ENCODE results near the gene SRP14.
"Not testable (repeated sequence)": the region's sequence is repeated elsewhere in the genome, so short reads cannot be mapped to it uniquely, and the experiment has no call there.

SRP14 gene

DNA sequence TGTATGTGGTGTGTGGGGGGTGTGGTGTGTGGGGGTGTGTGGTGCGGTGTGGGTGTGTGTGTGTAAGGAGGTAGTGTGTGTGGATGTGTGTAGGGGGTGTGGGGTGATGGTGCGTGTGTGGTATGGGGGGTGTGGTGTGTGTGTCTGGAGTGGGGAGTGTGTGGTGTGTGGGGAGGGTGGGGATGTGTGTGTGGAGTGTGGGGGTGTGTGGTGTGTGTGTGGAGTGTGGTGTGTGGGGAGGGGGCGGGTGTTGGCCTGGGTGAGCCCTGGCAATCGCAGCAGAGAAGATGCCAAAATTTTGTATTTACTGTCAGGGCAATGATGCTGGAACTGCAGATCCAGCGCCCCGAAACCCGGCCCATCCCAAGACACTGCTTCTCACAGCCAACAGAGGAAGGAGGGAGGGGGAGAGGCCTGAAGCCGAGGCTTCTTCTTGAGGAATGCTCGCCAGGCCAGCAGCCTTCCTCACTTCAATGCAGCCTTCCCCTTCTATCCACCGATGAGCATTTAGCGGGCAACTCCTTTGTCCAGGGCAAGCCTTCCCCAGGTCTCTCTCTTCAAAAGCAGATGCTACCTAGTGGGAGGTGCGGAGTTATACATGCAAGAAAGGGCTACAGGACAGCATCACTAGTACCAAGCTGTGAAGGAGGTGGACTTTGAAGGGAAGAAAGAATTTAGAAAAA, 11.9 kb upstream of the SRP14 start:
- no peak for DNase-seq (ENCODE audit: low read depth in 3 of 3)

DNA sequence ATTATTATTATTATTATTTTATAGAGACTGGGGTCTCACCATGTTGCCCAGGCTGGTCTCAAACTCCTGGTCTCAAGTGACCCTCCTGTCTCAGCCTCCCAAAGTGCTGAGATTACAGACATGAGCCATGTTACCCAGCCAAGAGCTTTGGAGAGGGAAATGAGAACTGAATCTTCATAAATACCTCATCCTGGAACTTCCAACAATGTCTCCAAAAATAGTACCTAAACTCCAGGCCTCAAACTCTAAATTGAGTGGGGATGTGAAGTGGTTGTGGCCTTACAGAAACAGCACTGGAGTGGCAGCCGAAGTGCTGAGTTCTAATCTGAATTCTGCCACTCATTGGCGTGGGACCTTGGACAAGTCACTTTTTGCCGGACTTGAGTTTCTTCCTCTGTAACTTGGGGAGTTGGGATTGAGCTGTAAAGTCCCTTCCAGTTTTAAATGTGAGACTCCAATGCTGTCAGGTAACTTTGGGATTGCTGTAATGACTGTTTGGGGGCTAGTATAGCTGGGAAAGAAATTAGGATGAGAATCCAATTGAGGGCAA, 10.0 kb upstream of the SRP14 start:
- DNase-seq (ENCODE audit: low read depth in 3 of 3) = no peak

DNA sequence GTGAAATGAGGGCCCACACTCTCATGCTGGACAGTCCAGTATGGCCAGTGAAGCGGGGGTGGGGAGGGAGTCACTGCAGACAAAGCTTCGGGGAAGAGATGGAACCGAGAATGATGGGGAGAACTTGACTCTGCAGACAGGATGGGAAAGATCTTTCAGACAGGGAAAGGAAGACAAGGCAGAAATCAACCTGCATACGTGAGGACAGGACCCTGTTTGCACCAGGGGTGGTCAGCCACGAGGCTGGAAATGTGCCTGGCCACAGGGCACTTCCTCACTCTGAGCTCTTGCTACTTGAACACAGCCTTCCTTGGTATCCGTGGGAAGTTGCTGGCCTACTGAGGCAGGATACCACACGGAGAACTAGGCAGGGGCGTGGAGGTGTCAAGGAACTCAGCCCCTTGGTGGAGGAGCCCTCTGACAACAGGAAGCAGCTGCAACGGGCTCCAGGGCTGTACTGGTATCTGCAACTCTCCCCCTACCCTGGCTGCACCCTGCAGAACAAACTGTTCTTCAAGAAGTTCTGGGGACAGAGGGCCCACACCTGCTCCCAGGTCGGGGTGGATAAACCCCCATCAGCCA, 9.3 kb upstream of the SRP14 start:
- no peak for DNase-seq (ENCODE audit: low read depth in 3 of 3)

DNA sequence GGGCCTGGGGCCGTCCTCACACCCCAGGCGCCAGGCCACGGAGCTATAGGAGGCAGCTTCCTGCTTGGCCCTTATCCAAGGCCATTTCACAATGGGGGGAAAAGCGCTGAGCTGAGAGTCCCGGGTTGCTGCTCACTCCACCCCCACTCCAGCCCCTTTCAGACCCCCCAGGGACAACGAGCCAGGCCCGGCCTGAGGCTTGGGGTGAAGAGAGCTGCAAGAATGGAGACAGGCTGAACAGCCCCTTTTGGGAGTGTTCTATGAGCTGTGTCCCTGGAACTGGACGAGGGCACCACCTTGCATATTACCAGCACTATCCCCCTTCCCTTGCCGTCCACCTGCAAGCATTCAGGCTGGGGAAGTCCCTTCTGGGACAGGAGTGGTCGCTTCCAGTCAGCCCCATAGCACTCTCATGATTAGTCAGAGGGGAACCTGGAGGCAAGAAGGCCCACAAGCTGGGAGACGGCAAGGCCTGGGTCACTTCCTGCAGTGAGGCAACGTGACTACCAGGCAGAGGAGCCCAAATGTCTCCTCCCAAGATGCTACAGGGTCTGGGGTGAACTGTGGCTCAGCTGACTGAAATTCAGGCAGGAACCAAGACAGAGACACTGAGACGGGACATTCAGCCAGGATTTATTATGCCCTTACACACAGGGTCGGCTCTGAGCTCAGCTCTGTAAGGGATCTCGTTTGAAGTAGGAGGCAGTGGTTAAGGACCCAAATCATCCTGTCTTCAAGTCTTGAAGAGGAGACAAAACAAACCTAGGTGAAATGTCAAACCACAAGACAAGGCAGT, 8.6 kb upstream of the SRP14 start:
- peak in 1 of 3 experiments; percentile 72 for DNase-seq (ENCODE audit: low read depth in 3 of 3)

DNA sequence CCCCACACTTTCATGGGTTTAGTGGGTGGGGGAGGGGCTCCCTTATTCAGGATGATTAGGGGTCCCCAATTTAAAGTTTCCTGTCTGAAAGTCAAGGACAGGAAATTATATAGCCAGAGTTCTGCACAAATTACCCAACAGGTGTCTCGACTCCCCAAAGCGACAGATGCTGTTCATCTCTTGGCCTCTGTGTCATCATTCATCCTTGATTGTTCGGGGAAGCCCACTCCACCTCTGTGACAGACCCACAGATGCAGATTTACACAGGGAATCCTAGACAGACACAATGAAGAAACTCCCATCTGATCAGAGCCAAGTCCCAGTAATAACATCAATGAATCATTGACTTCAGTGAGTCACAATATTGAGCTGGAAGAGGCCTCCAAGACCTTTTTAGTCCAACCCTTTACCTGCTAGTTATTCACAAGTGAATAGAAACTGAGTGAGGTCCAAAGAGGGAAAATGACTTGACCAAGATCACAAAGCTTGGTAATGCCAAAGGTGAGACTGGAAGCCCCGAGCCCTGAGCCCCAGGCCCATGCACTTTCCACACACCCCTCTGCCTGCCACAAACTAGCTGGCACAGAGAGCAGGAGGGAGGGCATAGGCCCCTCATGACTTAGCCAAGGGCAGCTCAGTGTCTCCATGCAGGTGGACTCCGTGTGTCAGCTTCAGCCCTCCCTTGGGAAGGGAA, 7.9 kb upstream of the SRP14 start:
- DNase-seq (ENCODE audit: low read depth in 3 of 3) = no peak

DNA sequence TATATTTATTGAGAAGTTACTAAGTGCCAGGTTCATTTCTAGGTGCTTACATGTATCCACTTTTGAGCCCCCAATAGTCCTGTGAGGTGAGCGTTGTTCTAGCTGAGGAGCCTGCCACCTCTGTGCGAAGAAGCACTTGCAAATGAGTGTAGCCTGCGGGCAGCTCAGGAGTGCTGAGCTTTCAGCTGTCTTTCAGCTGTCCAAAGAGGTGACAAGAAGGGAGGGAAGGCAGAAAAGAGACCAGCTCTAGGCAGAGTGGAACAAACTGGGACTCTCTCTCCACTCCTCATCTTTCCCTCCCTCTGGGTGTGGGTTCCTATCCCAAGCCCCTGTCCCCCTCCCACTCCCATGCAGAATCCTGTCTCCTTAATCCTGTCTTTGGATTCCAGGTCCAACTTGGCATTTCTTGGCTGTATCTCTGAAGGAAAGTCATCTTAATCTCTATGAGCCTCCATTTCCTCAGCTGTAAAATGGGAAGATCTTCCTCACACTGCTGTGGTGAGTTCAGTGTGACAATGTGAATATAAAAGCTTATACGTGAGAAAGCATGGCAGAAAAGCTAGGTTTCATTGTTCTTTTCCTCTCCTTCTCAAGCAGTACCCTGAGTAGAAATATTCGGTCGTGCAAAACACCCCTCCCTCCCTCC, 6.7 kb upstream of the SRP14 start:
- no peak for DNase-seq (ENCODE audit: low read depth in 3 of 3)

DNA sequence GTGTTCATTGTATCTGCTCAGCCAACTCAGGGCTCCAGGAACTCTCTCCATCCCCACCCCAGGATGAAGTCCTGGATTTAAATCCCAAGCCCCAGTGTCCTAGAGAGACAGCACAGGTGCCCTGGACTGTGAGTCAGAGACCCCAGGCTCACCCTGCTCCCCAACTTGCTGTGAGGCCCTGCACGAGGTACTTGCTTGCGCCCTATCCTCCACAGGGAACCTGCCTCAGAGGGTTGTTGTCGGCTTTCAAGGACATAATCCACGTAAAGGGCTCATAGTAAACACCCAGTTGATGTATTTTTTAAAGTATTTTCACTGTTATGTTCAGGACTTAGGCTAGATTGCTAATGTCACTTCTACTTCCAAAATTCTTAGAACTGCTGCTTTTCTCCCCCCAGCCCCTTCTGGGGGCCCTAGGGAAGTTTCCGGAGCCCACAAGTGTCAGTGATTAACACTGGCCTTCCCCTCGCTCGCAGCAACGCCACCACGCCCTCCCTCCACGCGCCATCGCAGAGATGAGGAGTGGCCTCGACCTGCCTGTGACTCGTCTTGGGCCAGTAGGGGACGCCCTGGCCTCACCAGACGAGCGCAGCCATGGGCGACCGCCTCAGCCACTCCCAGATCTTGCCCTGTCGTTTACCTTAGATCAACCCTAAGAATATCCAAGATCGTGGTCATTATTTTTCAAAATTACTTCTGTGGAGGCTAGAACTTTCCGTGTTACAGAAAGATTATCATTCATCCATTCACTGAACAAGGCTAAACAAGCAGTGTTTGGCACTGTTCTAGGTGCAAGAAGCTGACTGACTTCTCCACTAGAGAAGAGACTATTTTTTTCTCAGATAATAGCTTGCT, 6.0 kb upstream of the SRP14 start:
- peak; percentile 71 to 87 (median 75) for DNase-seq (ENCODE audit: low read depth in 3 of 3)

DNA sequence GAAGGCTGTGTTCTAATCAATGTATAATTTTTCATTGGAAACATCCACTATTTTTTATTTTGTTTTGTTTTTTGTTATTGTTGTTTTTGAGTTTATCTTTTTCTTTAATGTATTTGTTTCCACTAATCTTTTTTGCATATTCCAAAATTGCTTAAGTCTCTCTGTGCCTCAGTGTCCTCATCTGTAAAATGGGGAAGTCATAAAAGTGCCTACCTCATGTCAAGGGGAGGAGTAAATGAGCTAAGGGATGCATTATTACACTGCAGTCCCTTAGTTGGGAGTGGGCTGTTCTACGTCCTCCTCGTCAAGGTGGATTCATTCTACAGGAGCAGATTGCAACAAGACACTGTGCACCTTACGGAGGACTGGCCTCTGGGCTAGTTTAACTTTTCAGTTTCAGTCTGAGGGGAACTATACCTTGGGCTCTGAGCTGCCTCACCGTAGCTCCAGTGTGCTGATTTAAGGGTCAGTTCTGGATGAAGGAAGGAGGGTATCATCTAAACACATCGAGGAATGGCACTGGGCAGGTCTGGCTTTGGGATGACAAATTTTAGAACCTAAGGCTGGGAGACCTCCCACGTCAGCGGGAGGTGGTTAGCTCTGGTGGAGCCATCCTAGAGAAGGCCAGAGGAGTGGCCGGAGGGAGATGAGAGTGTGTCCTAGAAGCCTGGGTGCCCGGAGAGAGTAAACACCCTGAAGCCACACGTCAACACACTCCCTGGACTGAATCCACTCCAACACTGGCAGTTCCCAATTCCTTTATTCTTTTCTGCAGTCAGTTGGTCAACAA, 5.1 kb upstream of the SRP14 start:
- no peak for DNase-seq (ENCODE audit: low read depth in 3 of 3)

DNA sequence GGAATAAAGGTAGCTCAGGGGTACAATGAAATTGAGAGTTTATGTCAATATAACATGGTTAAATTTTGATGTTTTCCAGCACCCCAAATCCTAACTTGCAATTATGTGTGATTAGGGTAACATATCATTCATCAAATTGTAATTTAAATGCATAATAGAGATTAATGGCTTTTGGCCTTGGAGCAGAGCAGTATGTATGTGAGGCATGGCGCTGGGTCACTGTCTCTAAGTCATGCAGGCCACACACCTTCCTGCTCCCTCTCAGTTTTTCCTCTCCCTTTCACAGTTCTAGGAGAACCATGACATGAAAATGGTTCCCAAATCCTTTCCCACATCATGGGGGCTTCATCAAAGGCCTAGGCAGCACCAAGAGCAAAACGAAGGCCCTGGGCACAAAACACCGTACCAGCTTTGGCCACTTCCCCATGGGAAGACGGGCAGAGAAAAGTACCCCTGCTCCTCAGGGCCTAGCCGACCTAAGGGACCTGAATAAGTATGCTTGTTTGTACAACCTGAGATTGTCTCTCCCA, 3.9 kb upstream of the SRP14 start:
- no peak for DNase-seq (ENCODE audit: low read depth in 3 of 3)

DNA sequence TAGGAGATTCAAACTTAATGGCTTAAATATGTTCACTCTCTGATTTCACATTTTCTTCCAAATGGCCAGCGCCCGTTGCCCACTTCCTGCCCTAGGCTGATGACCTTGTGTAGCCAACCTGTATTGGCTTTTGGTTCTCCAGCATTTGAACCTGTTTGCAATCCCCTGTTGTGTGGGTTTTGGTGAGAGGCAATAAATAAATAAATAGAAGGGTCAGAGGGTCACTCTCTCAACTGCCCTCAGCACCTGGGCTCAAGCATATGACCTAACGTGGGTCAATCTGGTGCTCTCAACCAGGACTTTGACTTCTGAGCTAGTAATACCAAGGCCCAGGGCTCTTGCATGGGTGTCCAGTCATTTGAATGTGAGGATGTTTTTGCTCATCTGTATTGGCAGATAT, 1.8 kb upstream of the SRP14 start:
- no peak for DNase-seq (ENCODE audit: low read depth in 3 of 3)

DNA sequence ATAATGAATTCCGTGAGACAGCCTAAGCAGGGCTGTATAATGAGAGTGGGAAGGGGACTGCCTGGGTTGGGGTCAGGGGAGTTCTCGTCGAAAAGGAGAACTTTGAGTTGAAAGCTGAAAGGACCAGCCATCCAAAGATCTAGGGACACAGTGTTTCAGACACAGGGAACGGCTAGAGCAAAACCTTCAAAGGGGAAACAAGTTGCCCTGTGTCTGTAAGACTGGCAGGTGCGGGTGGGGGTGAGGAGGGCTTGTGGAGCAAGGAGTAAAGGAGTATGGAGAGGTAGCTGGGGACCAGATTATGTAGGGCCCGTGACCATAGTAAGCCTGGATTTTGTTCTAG, 1.3 kb upstream of the SRP14 start:
- no peak for DNase-seq (ENCODE audit: low read depth in 3 of 3)

DNA sequence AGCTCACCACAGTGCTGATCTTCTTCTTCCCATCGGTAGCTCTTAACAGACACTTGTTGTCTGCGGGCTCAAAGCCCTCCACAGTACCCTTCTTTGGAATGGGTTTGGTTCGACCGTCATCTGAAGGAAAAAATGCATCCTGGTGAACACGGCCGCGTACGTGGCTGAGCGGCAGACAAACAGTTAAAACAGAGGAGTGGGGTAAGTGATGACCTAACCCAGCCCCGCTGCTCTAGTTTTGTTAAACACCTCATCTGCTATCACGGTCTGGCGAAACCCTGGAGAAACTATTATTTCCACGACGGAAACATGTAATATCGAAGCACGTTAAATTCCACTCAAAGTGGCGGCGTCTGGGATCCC, 725 bp downstream of the SRP14 start:
- no peak for DNase-seq (ENCODE audit: low read depth in 3 of 3)

DNA sequence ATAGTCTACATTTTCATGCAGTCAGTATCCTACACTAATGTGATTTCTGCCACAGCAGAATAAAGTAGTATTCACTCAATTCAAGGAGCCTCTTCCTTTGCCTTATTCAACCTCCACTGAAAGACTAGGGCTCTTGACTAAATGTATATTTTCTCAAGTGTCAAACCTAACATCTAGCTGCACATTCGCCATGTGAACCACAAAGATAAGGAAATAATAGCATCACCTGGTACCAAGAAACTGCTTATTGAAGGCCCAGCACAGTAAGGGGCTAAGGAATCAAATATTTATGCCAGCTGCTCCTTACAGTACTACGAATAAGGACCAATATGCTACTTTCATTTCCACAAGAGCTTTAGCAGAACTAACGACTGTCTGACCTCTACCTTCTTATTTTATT, 1.3 kb downstream of the SRP14 start:
- DNase-seq (ENCODE audit: low read depth in 3 of 3) = no peak

DNA sequence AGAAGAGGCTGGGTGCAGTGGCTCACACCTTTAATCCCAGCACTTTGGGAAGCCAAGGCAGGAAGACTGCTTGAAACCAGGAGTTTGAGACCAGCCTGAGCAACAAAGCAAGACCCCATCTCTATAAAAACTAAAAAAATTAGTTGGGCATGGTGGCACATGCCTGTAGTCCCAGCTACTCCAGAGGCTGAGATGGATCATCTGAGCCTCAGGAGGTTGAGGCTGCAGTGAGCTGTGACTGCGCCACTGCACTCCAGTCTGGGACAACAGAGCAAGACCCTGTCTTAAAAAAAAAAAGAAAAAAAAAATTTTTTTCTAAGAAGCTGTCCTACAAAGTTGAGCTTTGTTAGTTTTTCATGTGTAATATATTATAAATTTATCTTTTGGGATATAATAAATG, 3.8 kb downstream of the SRP14 start:
- DNase-seq (ENCODE audit: low read depth in 3 of 3) = not testable (repeated sequence)

DNA sequence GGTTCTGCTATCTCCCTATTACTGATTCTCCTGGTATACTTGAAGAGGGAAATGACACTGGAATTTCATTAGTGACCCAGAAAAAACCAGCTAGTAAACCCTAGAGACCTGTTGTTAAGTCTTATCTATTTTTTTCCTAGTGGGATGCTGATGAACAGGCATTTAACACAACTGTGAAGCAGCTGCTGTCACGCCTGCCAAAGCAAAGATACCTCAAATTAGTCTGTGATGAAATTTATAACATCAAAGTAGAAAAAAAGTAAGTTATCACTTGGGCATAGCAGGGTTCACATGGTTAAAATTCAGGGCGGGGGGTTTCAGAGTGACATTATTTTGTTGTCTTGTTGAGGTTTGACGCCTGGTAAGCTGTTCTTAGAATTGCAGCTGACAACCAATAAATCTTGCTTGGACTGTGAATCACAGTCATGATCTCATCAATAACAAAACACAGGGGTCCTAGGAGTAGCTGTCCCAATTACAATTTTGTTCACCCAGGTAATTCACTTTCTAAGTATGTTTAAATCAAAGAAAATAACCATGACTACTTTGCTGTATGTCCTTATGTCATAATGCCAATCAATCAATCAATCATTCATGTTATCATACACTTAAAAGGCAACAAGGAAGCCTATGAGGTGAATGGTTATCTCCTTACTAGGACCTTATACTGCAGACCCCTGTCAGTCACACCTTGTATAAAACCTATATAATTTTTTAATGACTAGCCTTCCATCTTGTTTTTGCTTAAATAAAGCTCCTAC, 4.6 kb downstream of the SRP14 start:
- DNase-seq (ENCODE audit: low read depth in 3 of 3) = no peak

DNA sequence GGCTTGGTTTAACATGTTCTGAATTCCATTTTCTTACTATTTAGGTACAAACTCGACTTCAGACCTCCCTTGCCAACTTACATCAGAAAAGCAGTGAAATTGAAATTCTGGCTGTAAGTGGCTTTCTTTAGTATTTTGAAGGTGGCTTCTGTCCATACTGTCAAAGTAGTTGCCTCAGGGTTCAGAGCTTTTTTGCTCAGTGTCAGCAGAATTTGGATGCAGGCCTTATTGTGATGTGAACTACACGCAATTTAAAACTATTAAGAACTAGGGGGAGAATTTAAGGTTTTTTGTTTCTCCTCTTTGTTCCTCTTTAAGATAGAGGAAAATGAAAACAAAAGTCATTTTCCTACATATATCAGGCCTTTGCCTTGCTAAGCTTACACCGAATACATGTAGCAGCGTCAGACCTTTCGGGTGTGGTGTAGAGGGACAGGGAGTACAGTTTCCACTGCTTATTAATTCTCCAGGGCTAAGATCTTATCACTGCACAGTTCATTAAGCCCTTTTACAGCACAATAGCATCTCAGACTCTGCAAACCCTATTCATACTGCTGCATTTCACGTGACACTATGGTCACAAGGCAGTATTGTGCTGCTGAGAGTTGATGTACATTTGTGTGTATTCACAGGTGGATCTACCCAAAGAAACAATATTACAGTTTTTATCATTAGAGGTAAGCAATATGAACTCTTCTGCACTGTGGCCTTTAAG, 6.7 kb downstream of the SRP14 start:
- DNase-seq (ENCODE audit: low read depth in 3 of 3) = no peak

DNA sequence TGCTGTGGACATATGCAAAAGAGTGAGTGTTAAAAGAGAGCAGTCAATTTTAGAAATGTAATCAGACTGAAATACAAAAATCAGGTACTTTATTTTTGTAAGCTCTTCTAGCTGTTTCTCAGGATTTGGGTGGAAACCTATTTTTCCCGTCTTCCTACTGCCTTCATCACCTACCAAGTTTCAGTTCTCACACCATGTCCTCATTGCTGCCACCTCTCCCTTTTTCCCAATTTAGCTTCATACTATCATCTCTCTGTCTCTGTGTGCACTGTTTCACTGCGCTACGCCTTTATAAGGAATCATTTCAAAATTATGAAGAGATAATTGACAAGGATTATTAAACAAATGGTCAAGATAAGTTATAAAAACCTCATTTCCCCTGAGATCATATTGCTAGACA, 7.7 kb downstream of the SRP14 start:
- no peak for DNase-seq (ENCODE audit: low read depth in 3 of 3)
